GM12864 (cell line): Measurements from ENCODE around the gene HLA-F.

Experiments used
- DNase-seq: peaks from one replicate; pipeline ENCODE4 v3.0.0-alpha.2; 2011; ENCODE audit warnings: low read depth
- H3K4me3 ChIP-seq: 2 replicates; pipeline ENCODE4 v1.5.1; 2011; ENCODE audit warnings: mild to moderate bottlenecking, low read depth, low read length, control low read depth
- CTCF ChIP-seq: IDR thresholded peaks from 2 replicates; pipeline ENCODE4 v1.5.1; 2011; ENCODE audit warnings: low read depth, mild to moderate bottlenecking, moderate library complexity, low read length, control low read depth, inconsistent platforms; ENCODE audit errors: missing control alignments

Gene HLA-F

GRCh38 chr6:29729774-29730328, 6.6 kb downstream of the HLA-F start:
- TF ChIP-seq CTCF: no peak
- DNase-seq: no peak
- H3K4me3 ChIP-seq: no peak overlapping the region

GRCh38 chr6:29730575-29731126, 7.4 kb downstream of the HLA-F start:
- DNase-seq: no peak
- no peak overlapping the region for H3K4me3 ChIP-seq
- no peak for TF ChIP-seq CTCF

GRCh38 chr6:29731281-29731680, 8.0 kb downstream of the HLA-F start:
- DNase-seq: no peak
- TF ChIP-seq CTCF: no peak

GRCh38 chr6:29733057-29733456, 9.8 kb downstream of the HLA-F start:
- H3K4me3 ChIP-seq: no peak overlapping the region
- TF ChIP-seq CTCF: no peak
- no peak for DNase-seq

More at GRCh38 chr6:29731281-29731680, 8.0 kb downstream of the HLA-F start:
- no peak overlapping the region for H3K4me3 ChIP-seq

GRCh38 chr6:29734046-29735018, 11.1 kb downstream of the HLA-F start:
- no peak for TF ChIP-seq CTCF
- no peak for DNase-seq
- no peak overlapping the region for H3K4me3 ChIP-seq

GRCh38 chr6:29736563-29736962, 13.3 kb downstream of the HLA-F start:
- TF ChIP-seq CTCF: no peak

More at GRCh38 chr6:29736563-29736962, 13.3 kb downstream of the HLA-F start:
- DNase-seq: no peak
- no peak overlapping the region for H3K4me3 ChIP-seq
